IPS DF 19.7 (cell line): ENCODE data around the gene KIF6.

Experiments
- DNase-seq: peaks from one replicate; pipeline ENCODE4 v3.0.0-alpha.2; 2013; ENCODE audit warnings: low read depth, low spot score

Gene KIF6

GRCh38 chr6:39387785-39388184 lies 337.4 kb downstream of the KIF6 start:
- DNase-seq, result no peak

GRCh38 chr6:39386487-39386886 lies 338.7 kb downstream of the KIF6 start:
- no peak for DNase-seq

- no peak for DNase-seq
Measured at GRCh38 chr6:39381550-39382140, 343.6 kb downstream of the KIF6 start.

GRCh38 chr6:39380837-39381549 lies 344.2 kb downstream of the KIF6 start:
- DNase-seq, result no peak

GRCh38 chr6:39378960-39379425 lies 346.2 kb downstream of the KIF6 start:
- DNase-seq, result no peak

- DNase-seq, result no peak
Measured at GRCh38 chr6:39378175-39378959, 346.8 kb downstream of the KIF6 start.

- peak; percentile 82 for DNase-seq
Measured at GRCh38 chr6:39377539-39377950, 347.7 kb downstream of the KIF6 start.

- no peak for DNase-seq
Measured at GRCh38 chr6:39375405-39375804, 349.8 kb downstream of the KIF6 start.

GRCh38 chr6:39370390-39370789 lies 354.8 kb downstream of the KIF6 start:
- no peak for DNase-seq

- DNase-seq, result no peak
Measured at GRCh38 chr6:39369987-39370386, 355.2 kb downstream of the KIF6 start.

GRCh38 chr6:39367700-39368099 lies 357.5 kb downstream of the KIF6 start:
- no peak for DNase-seq

- DNase-seq, result no peak
Measured at GRCh38 chr6:39366931-39367618, 358.1 kb downstream of the KIF6 start.

GRCh38 chr6:39365281-39366074 lies 359.7 kb downstream of the KIF6 start:
- DNase-seq, result no peak

- no peak for DNase-seq
Measured at GRCh38 chr6:39363280-39363679, 361.9 kb downstream of the KIF6 start.

GRCh38 chr6:39362487-39362865 lies 362.7 kb downstream of the KIF6 start:
- DNase-seq, result no peak

- peak; percentile 80 for DNase-seq
Measured at GRCh38 chr6:39361657-39362486, 363.3 kb downstream of the KIF6 start.

- no peak for DNase-seq
Measured at GRCh38 chr6:39360378-39360777, 364.8 kb downstream of the KIF6 start.

- no peak for DNase-seq
Measured at GRCh38 chr6:39357998-39358686, 367.1 kb downstream of the KIF6 start.

- DNase-seq, result no peak
Measured at GRCh38 chr6:39353698-39354315, 371.4 kb downstream of the KIF6 start.
